Hypothalamus (tissue), 51 donors: ENCODE measurements around the gene TCN2.

Experiments
- DNase-seq, 51 donors: peaks; one replicate each; lab custom pipeline; 2025; lab: John Stamatoyannopoulos, UW

TCN2 gene

DNA sequence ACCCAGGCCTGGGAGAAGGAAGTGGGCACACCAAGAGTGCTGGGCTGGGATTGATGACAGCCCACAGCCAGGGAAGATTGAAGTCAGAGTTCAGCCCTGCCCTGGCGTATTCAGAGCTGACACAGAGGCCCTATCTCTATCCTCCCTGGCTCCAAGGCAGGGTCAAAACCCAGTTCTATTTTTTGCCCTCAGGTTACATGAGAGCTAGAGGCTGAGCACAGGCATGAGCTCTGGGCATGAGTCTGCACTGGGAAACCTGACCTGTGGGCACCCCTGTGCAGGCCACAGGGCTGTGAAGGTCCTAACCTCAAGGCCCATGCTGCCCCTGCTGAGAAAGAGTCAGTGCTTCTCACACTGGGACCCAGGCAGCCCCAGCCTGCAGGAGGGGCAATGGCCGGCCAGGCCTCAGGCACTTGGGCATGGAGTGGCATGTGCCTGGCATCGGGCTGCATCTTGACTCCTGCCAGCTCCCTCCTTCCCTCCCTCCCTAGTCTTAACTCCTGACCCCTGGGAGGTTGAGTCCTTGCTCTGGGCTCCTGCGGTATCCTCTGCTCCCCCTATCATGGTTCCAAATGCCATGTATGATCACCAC lies 34.0 kb downstream of the TCN2 start:
- DNase-seq = no peak

DNA sequence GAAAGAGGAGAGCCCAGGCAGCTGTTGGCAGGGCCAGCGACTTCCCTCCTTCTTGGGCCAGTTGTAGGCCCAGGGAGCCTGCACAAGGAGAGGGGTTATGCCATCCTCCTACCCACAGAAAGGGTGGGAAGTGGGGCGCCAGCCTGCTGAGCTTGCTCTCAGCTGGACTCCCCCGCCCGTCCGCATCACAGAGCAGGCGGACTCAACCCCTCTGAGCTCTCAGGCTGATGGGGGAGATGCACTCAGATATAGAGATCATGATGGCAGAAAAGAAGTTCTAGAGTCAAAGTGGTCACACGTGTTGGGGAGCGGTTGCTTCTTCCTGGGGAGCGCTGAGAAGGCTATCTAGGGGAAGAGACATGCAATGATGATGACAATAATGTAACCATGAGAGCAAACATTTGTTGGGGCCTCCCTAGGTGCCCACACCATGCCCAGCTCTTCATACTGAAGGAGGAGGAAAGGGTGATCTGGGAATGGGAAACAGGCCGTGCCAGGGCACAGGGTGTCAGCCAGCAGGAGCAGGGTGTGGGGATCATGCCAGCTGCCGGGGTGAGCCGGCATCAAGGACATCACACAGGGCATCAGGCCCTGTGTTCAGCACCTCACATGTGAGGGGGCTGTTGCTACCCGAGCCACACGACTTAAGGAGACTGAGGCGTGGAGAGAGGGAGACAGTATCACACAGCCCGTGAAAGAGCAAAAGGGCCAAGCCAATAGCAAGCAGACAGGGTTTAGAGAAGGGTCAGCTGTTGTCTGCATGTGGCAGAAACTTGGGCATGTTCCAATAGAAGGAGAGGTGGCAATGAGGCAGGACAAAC lies 36.3 kb downstream of the TCN2 start:
- peak in 17 of 51 donors; percentile 8 to 54 (median 21) for DNase-seq

DNA sequence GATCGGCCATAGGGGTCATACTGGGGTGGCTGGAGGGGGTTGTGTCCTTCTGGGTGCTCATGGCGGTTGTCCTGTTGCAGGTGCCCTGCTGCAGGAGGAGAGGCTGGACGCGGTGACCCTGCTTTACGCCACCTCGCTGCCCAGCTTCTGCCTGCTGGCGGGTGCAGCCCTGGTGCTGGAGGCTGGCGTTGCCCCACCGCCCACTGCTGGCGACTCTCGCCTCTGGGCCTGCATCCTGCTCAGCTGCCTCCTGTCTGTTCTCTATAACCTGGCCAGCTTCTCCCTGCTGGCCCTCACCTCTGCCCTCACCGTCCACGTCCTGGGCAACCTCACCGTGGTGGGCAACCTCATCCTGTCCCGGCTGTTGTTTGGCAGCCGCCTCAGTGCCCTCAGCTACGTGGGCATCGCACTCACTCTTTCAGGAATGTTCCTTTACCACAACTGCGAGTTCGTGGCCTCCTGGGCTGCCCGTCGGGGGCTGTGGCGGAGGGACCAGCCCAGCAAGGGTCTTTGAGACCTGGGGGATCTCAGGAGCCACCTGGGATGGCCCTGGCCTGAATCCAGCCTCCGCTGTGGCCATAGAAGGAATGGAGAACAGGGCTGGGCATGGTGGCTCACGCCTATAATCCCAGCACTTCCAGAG lies 39.7 kb downstream of the TCN2 start:
- DNase-seq = no peak

DNA sequence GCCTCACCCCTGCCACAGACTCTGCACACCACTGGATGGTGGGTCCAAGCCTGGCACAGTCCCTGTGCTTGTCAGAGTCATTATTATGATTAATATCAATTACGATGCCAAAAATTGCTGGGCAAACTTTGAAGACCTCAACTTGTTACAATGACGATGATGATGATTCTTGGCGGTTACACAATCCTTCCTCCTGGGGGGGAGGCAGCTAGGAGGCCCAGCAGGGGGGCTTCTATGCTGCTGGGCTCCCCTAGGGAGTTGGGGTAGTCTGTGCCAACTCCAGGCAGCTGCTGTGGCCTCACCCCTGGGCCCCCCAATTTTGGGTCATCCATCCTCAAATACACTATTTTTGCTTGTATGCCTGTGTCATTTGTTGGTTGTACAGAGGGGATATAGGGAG lies 40.6 kb downstream of the TCN2 start:
- no peak for DNase-seq

DNA sequence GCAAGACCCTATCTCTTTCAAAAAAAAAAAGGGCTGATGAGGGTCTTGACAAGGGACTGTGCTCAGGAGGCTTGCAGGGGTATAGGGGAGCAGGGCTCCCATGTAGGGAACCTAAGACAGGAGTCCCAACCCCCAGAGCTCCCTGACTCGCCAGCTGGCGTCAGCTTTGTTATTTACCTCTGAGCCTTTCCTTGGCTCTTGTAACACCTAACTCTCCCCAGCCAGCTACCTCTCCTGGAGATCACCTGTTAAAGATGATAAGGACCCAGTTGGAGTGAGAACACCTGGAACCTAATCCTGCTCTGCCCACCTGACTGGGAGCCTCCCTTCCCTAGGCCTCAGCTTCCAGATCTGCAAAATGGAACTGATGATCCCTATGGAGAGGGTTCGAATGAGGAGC lies 41.9 kb downstream of the TCN2 start:
- DNase-seq = no peak

DNA sequence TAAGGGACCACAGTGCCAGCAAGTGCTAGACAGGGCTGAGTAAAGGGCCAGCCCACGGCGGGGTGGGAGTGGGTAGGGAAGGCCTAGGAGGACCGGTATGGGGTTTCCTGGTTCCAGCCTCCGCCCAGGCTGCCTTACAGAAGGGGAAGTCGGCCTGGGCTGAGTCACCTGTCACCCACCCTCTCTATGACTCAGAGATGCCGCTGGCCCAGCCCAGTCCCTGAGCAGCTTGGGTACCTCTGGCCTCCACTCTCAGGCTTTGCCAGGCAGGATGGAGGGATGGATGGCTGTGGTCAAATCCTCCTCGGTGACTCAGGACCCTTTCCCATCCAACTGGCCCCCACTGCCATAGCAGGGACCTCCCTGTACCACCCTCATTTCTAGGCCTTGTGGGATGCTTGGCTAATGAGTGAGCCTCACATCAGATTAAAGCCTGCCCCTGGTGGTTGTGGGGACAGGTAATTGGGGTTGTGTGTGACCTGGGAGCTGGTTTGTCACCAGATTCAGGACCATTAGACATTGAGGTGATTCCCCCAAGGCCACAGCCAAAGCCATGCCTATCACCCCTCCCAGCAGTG lies 42.5 kb downstream of the TCN2 start:
- DNase-seq = peak in 4 of 51 donors; percentile 9 to 71 (median 15)

DNA sequence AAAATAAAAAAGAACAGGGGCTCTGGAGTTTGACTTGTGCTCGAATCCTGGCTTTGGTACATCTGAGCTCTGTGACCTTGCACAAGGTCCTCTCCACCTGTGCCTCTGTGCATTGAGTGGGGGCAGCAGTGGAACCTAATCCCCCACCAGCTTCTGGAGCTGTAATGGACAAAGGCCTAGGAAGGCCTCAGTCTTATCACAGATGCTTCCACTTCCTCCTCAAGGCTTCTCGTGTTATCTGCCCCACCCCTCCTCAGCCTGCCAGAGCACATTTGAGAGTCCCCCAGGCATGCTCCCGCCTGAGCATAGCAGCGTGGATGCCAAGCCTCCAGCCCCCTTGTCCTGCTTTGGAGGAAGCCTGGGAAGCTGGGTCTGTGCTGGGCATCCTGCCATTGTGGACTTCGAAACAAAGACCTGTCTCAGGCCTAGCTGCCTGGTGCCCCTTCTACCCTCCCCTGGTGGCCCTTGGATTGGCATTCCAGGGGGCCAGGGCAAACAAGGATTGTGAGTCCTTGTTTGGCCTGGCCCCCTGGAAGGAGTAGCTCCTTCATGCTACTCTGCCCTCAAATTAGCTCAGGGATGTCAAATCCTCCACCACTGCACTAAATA lies 43.6 kb downstream of the TCN2 start:
- DNase-seq = peak in 45 of 51 donors; percentile 13 to 87 (median 57)

DNA sequence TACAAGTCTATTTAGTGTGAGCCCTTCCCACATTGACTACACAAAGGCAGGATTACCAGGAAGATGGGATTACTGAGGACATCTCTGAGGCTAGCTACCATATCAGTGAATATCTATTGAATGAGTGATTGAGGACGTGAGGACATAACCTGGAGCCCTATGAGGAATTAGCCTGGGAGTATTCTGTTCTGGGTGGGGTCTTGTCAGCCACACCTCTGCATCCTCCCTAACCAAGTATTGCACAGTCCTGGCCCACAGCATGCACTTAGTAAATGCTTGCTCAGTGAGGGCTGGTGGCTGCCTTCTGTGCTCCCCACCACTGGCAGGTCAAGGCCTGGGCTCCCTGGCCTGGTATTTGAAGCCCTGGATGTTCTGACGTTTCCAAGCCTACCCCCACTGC lies 45.9 kb downstream of the TCN2 start:
- no peak for DNase-seq

DNA sequence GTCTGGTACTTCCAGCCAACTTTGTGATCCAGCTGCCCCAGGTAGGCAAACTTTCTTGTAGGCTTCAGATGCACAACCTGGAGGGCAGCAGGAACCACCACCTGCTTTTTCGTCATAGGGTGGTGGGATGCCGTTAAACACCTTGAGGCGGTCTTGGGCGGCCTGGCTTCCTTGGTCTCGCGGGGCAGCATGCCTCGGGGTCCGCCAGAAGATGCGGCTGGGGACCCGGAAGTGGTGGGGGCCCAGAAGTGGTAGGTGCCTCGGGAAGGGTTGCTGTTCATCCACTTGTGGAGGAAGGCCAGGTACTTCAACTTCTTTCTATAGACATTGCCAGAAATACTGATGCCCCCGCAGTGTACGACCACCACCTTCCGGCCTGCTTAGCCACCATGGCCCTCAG lies 47.4 kb downstream of the TCN2 start:
- no peak for DNase-seq

DNA sequence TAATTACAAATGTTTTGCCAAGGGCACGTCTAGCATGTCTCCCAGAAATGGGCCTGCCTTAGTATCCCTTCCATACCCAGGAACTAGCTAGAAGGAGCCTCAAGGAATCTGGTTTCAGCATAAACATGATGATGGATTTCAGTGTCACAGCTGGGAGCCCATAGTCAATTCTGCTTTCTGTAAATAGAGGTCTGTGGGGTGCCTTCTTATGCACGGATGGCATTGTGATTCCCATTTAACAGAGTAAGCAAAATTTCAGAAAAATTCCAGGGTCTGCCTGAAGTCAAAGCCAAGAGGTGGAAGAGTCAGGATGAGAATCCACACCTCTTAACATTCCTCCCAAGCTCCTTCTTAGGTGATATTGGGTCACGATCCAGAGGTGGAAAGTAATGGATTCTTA lies 48.6 kb downstream of the TCN2 start:
- DNase-seq = no peak

DNA sequence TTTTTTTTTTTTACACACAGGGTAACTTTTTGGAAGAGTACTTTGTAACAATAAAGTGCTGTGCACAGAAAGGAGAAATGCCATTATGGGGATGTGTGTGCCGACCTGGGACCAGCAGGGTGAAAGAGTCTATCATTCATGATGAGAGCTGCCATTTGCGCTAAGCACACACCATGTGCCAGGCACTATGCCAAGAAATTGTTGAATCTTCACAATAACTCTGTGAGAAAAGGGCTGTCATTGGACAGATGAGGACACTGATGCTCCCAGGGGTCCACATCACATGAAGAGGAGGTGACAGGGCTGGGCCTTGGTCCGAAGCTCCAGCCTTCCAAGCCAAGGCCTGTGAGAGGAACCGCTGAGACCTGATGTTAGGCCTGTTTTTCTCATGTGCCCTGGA lies 55.1 kb downstream of the TCN2 start:
- no peak for DNase-seq

DNA sequence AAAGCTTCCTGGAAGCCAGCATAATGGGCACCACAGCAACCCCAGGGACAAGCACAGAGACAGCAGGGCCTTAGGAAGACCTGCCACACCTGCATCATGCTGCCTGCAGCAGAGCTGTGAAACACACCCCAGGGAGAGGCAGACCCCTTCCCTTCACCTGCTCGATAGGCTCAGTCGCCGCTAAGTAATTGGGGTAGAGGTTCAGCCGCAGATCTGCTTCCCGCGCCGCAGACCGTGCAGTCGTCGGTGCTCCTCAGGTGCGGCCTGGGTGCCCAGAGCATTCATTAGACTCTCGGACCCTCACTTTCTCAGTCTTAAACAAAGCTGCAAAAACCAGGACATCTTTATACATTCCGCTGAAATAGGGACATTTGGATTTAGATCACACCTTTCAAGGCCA lies 57.8 kb downstream of the TCN2 start:
- DNase-seq = no peak

DNA sequence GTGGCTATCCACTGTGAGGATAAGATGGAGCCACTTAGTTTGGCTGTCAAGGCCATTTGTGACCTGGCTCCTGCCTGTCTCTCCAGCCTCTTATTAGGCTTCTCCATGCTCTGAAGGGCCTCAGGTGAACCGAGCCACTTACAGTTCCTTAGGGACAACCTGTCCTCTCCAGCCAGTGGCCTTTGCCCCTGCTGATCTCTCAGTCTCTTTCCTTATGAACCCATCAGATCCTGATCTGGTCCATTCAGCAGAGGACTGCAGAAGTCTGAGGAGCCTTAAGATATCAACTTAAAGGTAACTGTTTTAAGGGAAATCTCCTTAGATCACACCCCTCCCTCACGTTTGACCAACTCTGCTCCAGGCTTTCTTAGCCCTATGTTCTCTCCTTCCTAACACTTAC lies 58.3 kb downstream of the TCN2 start:
- DNase-seq = no peak

DNA sequence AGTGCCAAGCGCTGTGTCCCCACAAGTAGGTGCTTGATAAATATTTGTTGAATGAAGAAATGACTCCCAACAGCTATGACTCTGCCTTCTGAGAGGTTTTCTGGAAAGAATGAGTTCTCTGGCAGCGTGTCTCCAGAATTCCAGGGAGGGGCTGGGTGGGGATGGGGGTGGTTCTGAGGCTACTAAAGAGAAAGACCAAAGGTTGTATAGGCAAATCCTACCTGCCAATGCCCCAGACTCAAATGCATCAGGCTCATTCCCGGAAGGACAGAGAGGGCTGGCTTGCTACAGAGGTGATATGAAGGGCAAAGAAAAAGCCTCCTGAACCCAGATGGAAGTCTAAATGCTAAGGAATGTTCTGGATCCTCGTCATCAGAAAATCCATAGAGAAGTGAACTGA lies 58.8 kb downstream of the TCN2 start:
- no peak for DNase-seq

DNA sequence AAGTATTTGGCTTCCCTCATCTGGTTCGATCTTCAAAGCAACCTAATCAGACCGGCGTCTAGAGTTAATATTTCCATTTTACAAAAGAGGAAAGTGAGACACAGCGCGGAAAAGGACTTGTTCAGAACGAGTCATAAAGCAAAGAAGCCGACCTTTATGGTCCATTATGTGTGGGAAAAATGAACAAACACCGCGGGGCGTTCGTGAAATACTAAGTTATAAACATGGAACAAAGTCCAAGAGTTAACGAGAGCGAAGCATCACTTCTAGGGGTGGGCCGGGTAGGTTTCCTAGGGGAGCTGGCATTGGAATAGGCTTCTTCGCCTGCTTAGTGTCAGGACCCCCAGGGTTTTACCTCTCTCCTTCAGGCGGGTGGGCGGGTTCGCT lies 60.1 kb downstream of the TCN2 start:
- DNase-seq = peak in 2 of 51 donors; percentile 43 to 55

DNA sequence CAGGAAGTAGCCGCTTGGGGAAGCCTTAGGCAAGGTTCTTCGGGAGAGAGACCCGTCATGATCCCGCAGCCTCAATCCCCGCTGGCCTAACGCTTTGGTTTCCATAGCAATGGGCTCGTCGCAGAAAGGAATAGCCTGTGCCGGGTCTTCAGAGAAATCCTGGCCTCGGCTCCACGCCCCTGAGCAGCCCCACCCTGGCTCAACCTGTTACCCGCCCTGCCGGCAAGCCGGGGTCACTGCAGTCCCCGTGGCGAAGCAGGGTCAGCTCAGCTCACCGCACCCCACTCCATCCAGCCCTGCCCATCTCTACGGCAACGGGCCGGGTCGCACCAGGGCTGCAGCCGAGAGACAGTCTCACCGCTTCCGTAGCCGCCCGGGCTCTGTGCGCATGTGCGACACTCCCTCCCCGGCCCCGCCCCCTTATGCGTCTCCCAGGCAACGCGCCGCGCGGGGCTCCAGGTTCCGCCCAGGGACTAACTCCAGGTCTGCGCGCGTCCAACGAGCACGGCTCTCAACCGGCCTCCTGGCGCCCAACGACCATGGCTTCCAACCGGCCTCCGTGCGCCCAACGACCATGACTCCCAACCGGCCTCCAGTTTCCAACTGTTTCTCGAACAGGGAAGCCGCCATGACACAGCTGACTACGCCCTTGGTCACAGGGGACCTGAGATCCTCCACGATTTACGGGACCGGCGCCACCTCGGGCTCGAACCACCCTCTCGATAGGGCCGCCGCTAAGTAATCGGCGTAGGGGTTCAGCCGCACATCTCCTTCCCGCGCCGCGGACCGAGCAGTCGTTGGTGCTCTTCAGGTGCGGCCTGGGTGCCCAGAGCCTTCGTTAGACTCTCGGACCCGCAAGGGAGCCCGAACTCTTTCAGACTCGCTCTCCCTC lies 60.8 kb downstream of the TCN2 start, which contains the start of gene DUSP18:
Gene DUSP18, minus strand, starts transcription at position 382 of the 892 bp plus-strand sequence. CDS start 3,872 bp downstream, outside the sequence.
- peak; percentile 60 to 96 (median 88) for DNase-seq

DNA sequence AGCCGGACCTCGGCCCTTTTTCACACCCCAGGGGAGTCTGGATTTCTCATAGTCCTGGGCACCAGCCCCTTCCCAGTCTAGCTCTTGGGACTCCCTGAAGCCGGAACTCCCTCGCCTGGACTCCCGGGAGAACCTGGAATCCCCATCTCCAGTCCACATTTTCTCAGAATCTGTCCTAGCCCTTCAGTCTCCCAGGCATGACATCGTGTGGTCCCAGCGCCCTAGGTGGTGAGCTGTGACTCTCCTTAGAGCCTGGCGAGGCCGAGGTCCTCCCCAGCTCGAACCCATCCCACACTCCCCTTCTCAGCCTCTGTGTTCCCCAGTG lies 61.4 kb downstream of the TCN2 start:
- no peak for DNase-seq

DNA sequence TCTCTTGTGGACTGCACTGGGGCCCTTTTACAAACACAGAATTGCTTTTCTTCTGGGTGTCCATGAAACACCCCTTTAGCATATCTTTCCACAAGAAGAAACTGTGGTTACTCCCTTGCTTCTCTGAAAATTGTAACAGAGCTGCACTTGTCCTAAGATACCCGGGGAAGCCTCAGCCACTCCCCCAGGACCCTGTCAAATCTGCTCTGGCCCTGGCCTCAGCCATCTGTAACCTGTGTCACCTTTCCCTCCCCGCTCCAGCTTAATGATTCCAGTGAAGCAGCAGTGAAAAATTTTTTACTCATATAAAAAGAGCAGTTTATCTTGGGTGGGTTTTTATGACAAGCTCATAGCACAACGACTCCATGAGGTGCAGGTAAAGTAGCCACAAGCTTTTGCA lies 64.1 kb downstream of the TCN2 start:
- DNase-seq = no peak

DNA sequence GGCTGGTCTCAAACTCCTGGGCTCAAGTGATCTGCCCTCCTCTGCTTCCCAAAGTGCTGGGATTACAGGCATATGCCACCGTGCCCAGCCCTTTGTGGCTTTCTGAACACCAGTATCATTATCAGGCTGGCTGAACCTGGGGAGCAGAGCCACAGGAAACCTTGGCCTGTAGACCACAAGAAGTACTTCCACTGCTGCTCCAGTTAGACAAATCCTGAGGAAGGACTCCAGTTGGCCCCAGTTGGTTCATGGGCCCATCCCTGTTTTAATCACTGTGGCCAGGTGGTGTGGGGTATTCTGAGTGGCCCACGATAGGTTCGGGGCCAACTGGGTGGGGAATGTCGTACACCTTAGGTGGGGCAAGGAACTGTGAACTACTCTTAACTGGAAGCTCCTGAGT lies 66.2 kb downstream of the TCN2 start:
- DNase-seq = no peak

DNA sequence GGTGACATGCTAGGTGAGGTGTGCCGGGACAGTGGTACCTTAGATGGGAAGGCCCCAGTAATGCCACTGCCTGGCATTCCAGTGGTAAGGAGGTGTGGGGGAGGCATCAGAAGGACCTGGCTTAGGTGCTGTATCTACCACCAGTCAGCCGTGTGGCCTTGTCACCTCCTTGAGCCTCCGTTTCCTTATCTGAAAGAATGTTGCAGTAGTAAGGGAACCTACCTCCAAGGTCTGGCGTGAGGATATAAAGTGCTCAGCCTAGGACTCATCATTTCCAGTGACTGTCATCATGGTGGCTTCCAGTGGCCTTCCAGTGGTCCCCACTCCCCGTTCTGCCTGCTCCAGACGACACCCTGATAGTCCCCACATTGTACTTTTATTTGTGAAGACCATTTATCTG lies 67.5 kb downstream of the TCN2 start:
- no peak for DNase-seq
